Brain microvascular endothelial cell (primary cell): Measurements from ENCODE around the gene ACIN1.
A peak's percentile ranks its signal among the peaks of the same experiment; 100 is the strongest.

ENCODE experiments used
- DNase-seq: peaks from one replicate; pipeline ENCODE4 v3.0.0-alpha.2; 2020
- H3K27ac ChIP-seq: fragments of 250-450 bp; sonication (Bioruptor Pico); 2 replicates; pipeline ENCODE4 v1.5.1; 2020; ENCODE audit warnings: mild to moderate bottlenecking, moderate library complexity
- H3K27me3 ChIP-seq: fragments of 250-450 bp; sonication (Bioruptor Pico); replicated peaks from 2 replicates; pipeline ENCODE4 v1.5.1; 2020; ENCODE audit warnings: mild to moderate bottlenecking
- H3K36me3 ChIP-seq: fragments of 250-450 bp; sonication (Bioruptor Pico); replicated peaks from 2 replicates; pipeline ENCODE4 v1.5.1; 2020; ENCODE audit warnings: mild to moderate bottlenecking
- H3K4me3 ChIP-seq: 2 replicates; pipeline ENCODE4 v1.5.1; 2011; ENCODE audit warnings: low read depth, mild to moderate bottlenecking, control low read depth, low read length, moderate library complexity
- CTCF ChIP-seq: IDR thresholded peaks from 2 replicates; pipeline ENCODE4 v1.5.1; 2011; ENCODE audit warnings: low read depth, mild to moderate bottlenecking, moderate library complexity, low read length, control low read depth, inconsistent platforms; ENCODE audit errors: missing control alignments
- in situ Hi-C: cut with HindIII; loops from 2 replicates; pipeline ENCODE4 v1.10.0; 2017; ENCODE audit warnings: low sequenced_read_pairs, low pct_ligation_motif_present

Gene ACIN1

GRCh38 chr14:23035303-23036144 is 59.4 kb downstream of the ACIN1 start:
- in situ Hi-C loops: no loop called here
- no peak for TF ChIP-seq CTCF
- H3K4me3 ChIP-seq: peak overlapping the region; percentile 93
- no peaks in the 10 kb centered on the region for H3K27me3 ChIP-seq
- no peak for DNase-seq
- peak overlapping the region; percentile 99 for H3K27ac ChIP-seq
- H3K36me3 ChIP-seq: peaks cover 23% of the 10 kb centered on the region

GRCh38 chr14:23034498-23035302 is 60.2 kb downstream of the ACIN1 start, which contains the start of gene PSMB5:
Gene PSMB5, minus strand, starts transcription at chr14:23034900. Its CDS starts 19 bp downstream, at chr14:23034881.
- Histone ChIP-seq H3K4me3 (peak within 1 kb of the TSS; percentile 93), H3K27ac (peak within 1 kb of the TSS; percentile 99), H3K36me3 (peaks cover 30% of the 10 kb centered on the region), H3K27me3 (no peaks in the 10 kb centered on the region)
- peak; percentile 13 for TF ChIP-seq CTCF
- peak; percentile 95 for DNase-seq
- in situ Hi-C loops: no loop called here

GRCh38 chr14:23033801-23034497 is 61.0 kb downstream of the ACIN1 start:
- Histone ChIP-seq H3K4me3 (peak overlapping the region; percentile 93), H3K36me3 (peaks cover 35% of the 10 kb centered on the region), H3K27me3 (no peaks in the 10 kb centered on the region), H3K27ac (peak overlapping the region; percentile 99)
- in situ Hi-C loops: no loop called here
- DNase-seq: no peak
- no peak for TF ChIP-seq CTCF

GRCh38 chr14:23033251-23033727 is 61.6 kb downstream of the ACIN1 start:
- peaks cover 42% of the 10 kb centered on the region for H3K36me3 ChIP-seq
- no peak for DNase-seq
- no peak overlapping the region for H3K27ac ChIP-seq
- in situ Hi-C loops: no loop called here
- H3K4me3 ChIP-seq: peak overlapping the region; percentile 93
- no peaks in the 10 kb centered on the region for H3K27me3 ChIP-seq
- TF ChIP-seq CTCF: no peak

GRCh38 chr14:23030936-23031335 is 64.0 kb downstream of the ACIN1 start:
- no peak for DNase-seq
- Histone ChIP-seq H3K36me3 (peaks cover 56% of the 10 kb centered on the region), H3K27ac (no peak overlapping the region), H3K4me3 (no peak overlapping the region), H3K27me3 (no peaks in the 10 kb centered on the region)
- no peak for TF ChIP-seq CTCF
- in situ Hi-C loops: no loop called here
